Measurements from ENCODE around the gene TFCP2. TPM values are rescaled to one million over a fixed set of nuclear protein-coding genes. Genes with fewer than 3 reads are reported as not detected.
A peak's percentile ranks its signal among the peaks of the same experiment; 100 is the strongest.

The TFCP2 gene
- total RNA-seq, 1 experiment from 2014 or later: 33.9 TPM

GRCh38 chr12:51190820-51191219 lies 17.9 kb upstream of the TFCP2 start:
- DNase-seq (ENCODE audit: low read depth, low spot score): no peak
- Histone ChIP-seq H3K36me3 (ENCODE audit: control insufficient read depth, insufficient read depth, low read length) (no peaks in the 10 kb centered on the region), H3K27ac (ENCODE audit: low read length) (no peak overlapping the region), H3K9me3 (ENCODE audit: control insufficient read depth, insufficient read depth, low read depth, low read length) (no peaks in the 10 kb centered on the region), H3K4me3 (ENCODE audit: low read depth in 2 of 2, low read length in 2 of 2) (no peak overlapping the region), H3K4me1 (ENCODE audit: control insufficient read depth, insufficient read depth, low read length) (no peaks in the 10 kb centered on the region), H3K27me3 (ENCODE audit: control insufficient read depth, insufficient read depth, low read length) (no peaks in the 10 kb centered on the region)
- ChIA-PET POLR2A (no interaction called here), CTCF (no interaction called here)
- intact Hi-C loops (cut with micrococcal nuclease; ENCODE audit: unreplicated experiment) (no loop called here), in situ Hi-C loops (cut with HindIII; ENCODE audit: low pct_unique_long_range_greater_than_20kb, low sequenced_read_pairs) (no loop called here)
- no peak for ATAC-seq
- TF ChIP-seq POLR2AphosphoS5 (IDR thresholded peaks at IDR 0.05; ENCODE audit: low read depth, low read length) (no peak), TCF7L2 (IDR thresholded peaks at IDR 0.05; ENCODE audit: low read depth, low read length) (no peak), REST (IDR thresholded peaks at IDR 0.05; ENCODE audit: insufficient read depth in 1 of 2, low read depth in 2 of 2, low read length in 1 of 2) (no peak), CTCF (IDR thresholded peaks at IDR 0.05) (no peak), SIN3A (IDR thresholded peaks at IDR 0.05; ENCODE audit: borderline replicate concordance, insufficient read depth, low read depth, low read length) (no peak)
- BruUV-seq (replicated peaks): no TSS peak

GRCh38 chr12:51189790-51190355 lies 16.9 kb upstream of the TFCP2 start:
- no TSS peak for BruUV-seq (replicated peaks)
- intact Hi-C loops (cut with micrococcal nuclease; ENCODE audit: unreplicated experiment) (no loop called here), in situ Hi-C loops (cut with HindIII; ENCODE audit: low pct_unique_long_range_greater_than_20kb, low sequenced_read_pairs) (no loop called here)
- TF ChIP-seq POLR2AphosphoS5 (IDR thresholded peaks at IDR 0.05; ENCODE audit: low read depth, low read length) (no peak), TCF7L2 (IDR thresholded peaks at IDR 0.05; ENCODE audit: low read depth, low read length) (no peak), SIN3A (IDR thresholded peaks at IDR 0.05; ENCODE audit: borderline replicate concordance, insufficient read depth, low read depth, low read length) (no peak)
- no peak for DNase-seq (ENCODE audit: low read depth, low spot score)
- no peaks in the 10 kb centered on the region for H3K36me3 ChIP-seq (ENCODE audit: control insufficient read depth, insufficient read depth, low read length)
- H3K9me3 ChIP-seq (ENCODE audit: control insufficient read depth, insufficient read depth, low read depth, low read length): no peaks in the 10 kb centered on the region
- no peak overlapping the region for H3K27ac ChIP-seq (ENCODE audit: low read length)
- H3K27me3 ChIP-seq (ENCODE audit: control insufficient read depth, insufficient read depth, low read length): no peaks in the 10 kb centered on the region
- H3K4me1 ChIP-seq (ENCODE audit: control insufficient read depth, insufficient read depth, low read length): no peaks in the 10 kb centered on the region
- no peak overlapping the region for H3K4me3 ChIP-seq (ENCODE audit: low read depth in 2 of 2, low read length in 2 of 2)
- CTCF ChIA-PET: no interaction called here
- POLR2A ChIA-PET: no interaction called here
- no peak for ATAC-seq

GRCh38 chr12:51188359-51189051 lies 15.6 kb upstream of the TFCP2 start:
- CTCF ChIA-PET: no interaction called here

More at GRCh38 chr12:51188359-51189051, 15.6 kb upstream of the TFCP2 start:
- no peak overlapping the region for H3K27ac ChIP-seq (ENCODE audit: low read length)
- DNase-seq (ENCODE audit: low read depth, low spot score) (no peak), ATAC-seq (peak; percentile 50; the same call in 1 of the 2 replicates)
- no peaks in the 10 kb centered on the region for H3K27me3 ChIP-seq (ENCODE audit: control insufficient read depth, insufficient read depth, low read length)
- no peak for TF ChIP-seq CTCF (IDR thresholded peaks at IDR 0.05)
- in situ Hi-C loops (cut with HindIII; ENCODE audit: low pct_unique_long_range_greater_than_20kb, low sequenced_read_pairs) (no loop called here), intact Hi-C loops (cut with micrococcal nuclease; ENCODE audit: unreplicated experiment) (no loop called here)
- no peaks in the 10 kb centered on the region for H3K36me3 ChIP-seq (ENCODE audit: control insufficient read depth, insufficient read depth, low read length)
- no peaks in the 10 kb centered on the region for H3K4me1 ChIP-seq (ENCODE audit: control insufficient read depth, insufficient read depth, low read length)
- POLR2A ChIA-PET: interaction anchor here (0.6 kb wide), 2 partner anchors 55 to 145 kb away, joined by 3 to 5 read pairs; no protein-coding TSS in a partner anchor
- BruUV-seq (replicated peaks): no TSS peak
- no peak overlapping the region for H3K4me3 ChIP-seq (ENCODE audit: low read depth in 2 of 2, low read length in 2 of 2)
- H3K9me3 ChIP-seq (ENCODE audit: control insufficient read depth, insufficient read depth, low read depth, low read length): no peaks in the 10 kb centered on the region

Data from Panc1 (cell line).